ENCODE data around the gene TTBK2.
"Not testable (repeated sequence)": the region's sequence is repeated elsewhere in the genome, so short reads cannot be mapped to it uniquely, and the experiment has no call there.

Gene TTBK2

GRCh38 chr15:42820811-42821210 lies 99.8 kb downstream of the TTBK2 start:
- DNase-seq: no peak

- DNase-seq: no peak
These were observed 100.8 kb downstream of the TTBK2 start for GRCh38 chr15:42819786-42820185.

GRCh38 chr15:42811433-42811832 lies 109.1 kb downstream of the TTBK2 start:
- no peak for DNase-seq

- no peak for DNase-seq
These were observed 111.7 kb downstream of the TTBK2 start for GRCh38 chr15:42808913-42809312.

GRCh38 chr15:42805266-42805665 lies 115.3 kb downstream of the TTBK2 start:
- DNase-seq: no peak

- DNase-seq: no peak
These were observed 115.8 kb downstream of the TTBK2 start for GRCh38 chr15:42804739-42805138.

GRCh38 chr15:42803436-42803835 lies 117.1 kb downstream of the TTBK2 start:
- DNase-seq: no peak

- no peak for DNase-seq
These were observed 118.4 kb downstream of the TTBK2 start for GRCh38 chr15:42802168-42802567.

GRCh38 chr15:42800731-42801474 lies 119.7 kb downstream of the TTBK2 start:
- no peak for DNase-seq

GRCh38 chr15:42798802-42799201 lies 121.8 kb downstream of the TTBK2 start:
- no peak for DNase-seq

GRCh38 chr15:42796955-42797782 lies 123.4 kb downstream of the TTBK2 start:
- DNase-seq: no peak

GRCh38 chr15:42788725-42789124 lies 131.9 kb downstream of the TTBK2 start:
- no peak for DNase-seq

- no peak for DNase-seq
These were observed 133.6 kb downstream of the TTBK2 start for GRCh38 chr15:42786978-42787377.

- DNase-seq: no peak
These were observed 135.0 kb downstream of the TTBK2 start for GRCh38 chr15:42785569-42785968.

- no peak for DNase-seq
These were observed 135.9 kb downstream of the TTBK2 start for GRCh38 chr15:42784705-42785104.

GRCh38 chr15:42782716-42783115 lies 137.9 kb downstream of the TTBK2 start:
- DNase-seq: no peak

- DNase-seq: no peak
These were observed 145.2 kb downstream of the TTBK2 start for GRCh38 chr15:42775416-42775815.

GRCh38 chr15:42772901-42773300 lies 147.7 kb downstream of the TTBK2 start:
- no peak for DNase-seq

- no peak for DNase-seq
These were observed 148.4 kb downstream of the TTBK2 start for GRCh38 chr15:42772144-42772543.

GRCh38 chr15:42766109-42766508 lies 154.5 kb downstream of the TTBK2 start:
- DNase-seq: not testable (repeated sequence)

GRCh38 chr15:42764154-42764731 lies 156.3 kb downstream of the TTBK2 start:
- DNase-seq: not testable (repeated sequence)

GRCh38 chr15:42761813-42762212 lies 158.8 kb downstream of the TTBK2 start:
- DNase-seq: not testable (repeated sequence)

- DNase-seq: no peak
These were observed 159.8 kb downstream of the TTBK2 start for GRCh38 chr15:42760759-42761158.

- DNase-seq: no peak
These were observed 161.5 kb downstream of the TTBK2 start for GRCh38 chr15:42759093-42759492.

Measured in activated CD4-positive, alpha-beta T cell treated with anti-CD3 and anti-CD28 coated beads for 1 hour (primary cell).